Ectodermal cell (in vitro differentiated cells): ENCODE data around the gene RD3L.
"Not testable (repeated sequence)": the region's sequence is repeated elsewhere in the genome, so short reads cannot be mapped to it uniquely, and the experiment has no call there.

ENCODE experiments used
- H3K27ac ChIP-seq: 2 replicates; pipeline ENCODE4 v1.7.0; 2013; ENCODE audit warnings: mild to moderate bottlenecking, low read depth, low read length; ENCODE audit not compliant: insufficient read depth, poor library complexity, severe bottlenecking
- H3K27me3 ChIP-seq: 2 replicates; pipeline ENCODE4 v1.7.0; 2013; ENCODE audit warnings: mild to moderate bottlenecking, low read length; ENCODE audit not compliant: insufficient read depth, control insufficient read depth, poor library complexity, severe bottlenecking
- H3K36me3 ChIP-seq: one replicate; pipeline ENCODE4 v1.7.0; 2013; ENCODE audit warnings: low read length; ENCODE audit not compliant: control insufficient read depth, insufficient read depth
- H3K4me1 ChIP-seq: one replicate; pipeline ENCODE4 v1.7.0; 2013; ENCODE audit warnings: low read length; ENCODE audit not compliant: control insufficient read depth, insufficient read depth
- H3K4me3 ChIP-seq: 2 replicates; pipeline ENCODE4 v1.7.0; 2013; ENCODE audit warnings: low read depth, low read length, control low read depth; ENCODE audit not compliant: insufficient read depth
- H3K9me3 ChIP-seq: 2 replicates; pipeline ENCODE4 v1.7.0; 2013; ENCODE audit warnings: mild to moderate bottlenecking, low read length, moderate library complexity; ENCODE audit not compliant: control insufficient read depth
- WGBS, 2 experiments: methylation state at CpG; one replicate each; pipeline ENCODE4 v1.1.7; 2013; ENCODE audit warnings: missing lambda C conversion rate in 2 of 2; 5-methylcytosine and 5-hydroxymethylcytosine counted together

RD3L gene

GRCh38 chr14:103928011-103928890 is 14.1 kb downstream of the RD3L start, which contains the start of gene TDRD9:
TDRD9 (plus strand) TSS chr14:103928456; CDS start chr14:103928510, 54 bp downstream.
- Histone ChIP-seq H3K36me3 (no peaks in the 10 kb centered on the region), H3K4me1 (no peaks in the 10 kb centered on the region), H3K9me3 (no peaks in the 10 kb centered on the region), H3K27me3 (no peaks in the 10 kb centered on the region), H3K27ac (no peak within 1 kb of the TSS), H3K4me3 (no peak within 1 kb of the TSS)
- 96 to 97% methylated on average over 97 of the region's 97 CpGs for WGBS, 2 experiments

DNA sequence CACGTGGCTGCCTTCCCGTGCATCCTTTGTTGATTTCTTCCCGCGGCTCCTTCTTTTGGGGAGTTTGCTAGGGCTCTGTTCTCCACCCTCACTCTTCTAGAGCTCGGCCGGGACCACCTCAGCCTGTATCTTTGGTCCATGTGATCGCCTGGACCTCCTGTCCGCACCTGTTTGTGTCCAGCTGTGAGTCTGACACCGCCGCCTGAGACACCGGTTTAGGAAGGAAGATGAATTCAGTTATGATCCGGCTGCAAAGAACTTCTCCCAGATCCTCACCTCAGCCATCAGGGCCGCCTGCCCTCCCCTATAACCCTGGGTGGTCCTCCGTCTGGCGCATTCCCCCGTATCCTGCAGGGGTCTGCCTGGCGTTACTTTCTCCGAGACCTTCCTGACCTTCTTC is 14.8 kb downstream of the RD3L start:
- H3K4me1 ChIP-seq: no peaks in the 10 kb centered on the region
- H3K9me3 ChIP-seq: no peaks in the 10 kb centered on the region
- H3K4me3 ChIP-seq: no peak overlapping the region
- 91% methylated on average over 18 of the region's 18 CpGs for WGBS, 2 experiments
- H3K27ac ChIP-seq: no peak overlapping the region
- H3K36me3 ChIP-seq: no peaks in the 10 kb centered on the region
- H3K27me3 ChIP-seq: no peaks in the 10 kb centered on the region

- Histone ChIP-seq H3K4me3 (no peak overlapping the region), H3K27ac (no peak overlapping the region), H3K9me3 (no peaks in the 10 kb centered on the region), H3K36me3 (no peaks in the 10 kb centered on the region), H3K27me3 (no peaks in the 10 kb centered on the region), H3K4me1 (no peaks in the 10 kb centered on the region)
- WGBS, 2 experiments: 84 to 87% methylated on average over 5 of the region's 5 CpGs
Measured at GRCh38 chr14:103925316-103925715, 17.0 kb downstream of the RD3L start.

- Histone ChIP-seq H3K4me1 (no peaks in the 10 kb centered on the region), H3K4me3 (no peak overlapping the region), H3K36me3 (no peaks in the 10 kb centered on the region), H3K9me3 (no peaks in the 10 kb centered on the region), H3K27me3 (no peaks in the 10 kb centered on the region), H3K27ac (no peak overlapping the region)
- WGBS, 2 experiments: 76 to 83% methylated on average over 6 of the region's 6 CpGs
Measured at GRCh38 chr14:103923863-103924262, 18.5 kb downstream of the RD3L start.

GRCh38 chr14:103921855-103922200 is 20.5 kb downstream of the RD3L start:
- WGBS, 2 experiments: 86% methylated on average over 12 of the region's 12 CpGs
- not testable (repeated sequence) for H3K9me3 ChIP-seq, H3K4me1 ChIP-seq, H3K27ac ChIP-seq, H3K27me3 ChIP-seq, H3K36me3 ChIP-seq, H3K4me3 ChIP-seq

DNA sequence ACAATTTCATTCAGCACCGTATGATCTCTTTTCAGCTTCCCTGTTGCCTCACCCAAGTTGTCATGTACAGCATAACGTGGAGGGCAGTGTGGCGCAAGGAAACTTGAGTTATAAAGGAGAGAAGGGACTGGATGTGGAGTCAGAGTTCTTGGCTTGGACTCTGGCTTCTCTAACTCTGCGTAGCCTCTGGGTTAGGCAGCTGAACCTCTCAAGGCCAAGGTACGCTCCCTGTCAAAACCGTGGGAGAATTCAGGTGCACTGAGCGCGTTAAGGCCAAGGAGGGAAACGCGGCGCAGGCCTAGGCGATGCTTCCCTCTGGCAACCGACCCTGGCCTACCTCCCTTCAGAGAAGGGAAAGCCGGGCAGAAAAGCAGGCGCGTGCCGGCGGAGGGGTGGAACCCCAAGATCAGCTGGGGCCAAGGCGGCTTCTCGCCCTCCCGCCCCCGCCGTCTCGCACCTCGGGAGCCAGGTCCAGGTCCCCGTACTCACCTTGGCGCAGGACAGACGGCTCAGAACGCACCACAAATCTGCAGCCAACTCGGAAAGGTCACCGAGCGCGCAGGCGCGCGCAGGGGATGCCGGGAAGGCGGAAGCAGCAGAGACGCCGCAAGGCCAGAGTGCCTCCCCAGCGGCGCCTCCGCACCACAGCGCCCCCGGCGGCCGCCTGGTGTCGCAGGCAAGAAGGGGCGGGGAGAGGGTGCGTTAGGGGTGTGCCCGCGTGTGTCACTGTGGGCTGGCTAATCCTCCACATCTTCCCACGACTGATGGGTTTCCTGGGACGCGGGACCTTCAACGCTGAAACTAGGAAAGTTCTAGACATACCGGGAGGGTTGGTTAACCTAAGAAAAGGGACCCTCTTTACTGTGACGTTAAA is 21.1 kb downstream of the RD3L start:
- Histone ChIP-seq H3K27ac (peak overlapping the region; percentile 33), H3K27me3 (no peaks in the 10 kb centered on the region), H3K4me3 (peak overlapping the region; percentile 89), H3K9me3 (no peaks in the 10 kb centered on the region), H3K4me1 (no peaks in the 10 kb centered on the region), H3K36me3 (peaks cover 6% of the 10 kb centered on the region)
- 3% methylated on average over 58 of the region's 58 CpGs for WGBS, 2 experiments

GRCh38 chr14:103916636-103917262 is 25.6 kb downstream of the RD3L start:
- Histone ChIP-seq H3K27ac (no peak overlapping the region), H3K4me3 (no peak overlapping the region), H3K9me3 (no peaks in the 10 kb centered on the region), H3K4me1 (no peaks in the 10 kb centered on the region), H3K27me3 (no peaks in the 10 kb centered on the region), H3K36me3 (peaks cover 24% of the 10 kb centered on the region)
- 95% methylated on average over 14 of the region's 14 CpGs for WGBS, 2 experiments

- Histone ChIP-seq H3K9me3 (no peaks in the 10 kb centered on the region), H3K27ac (no peak overlapping the region), H3K36me3 (peaks cover 24% of the 10 kb centered on the region), H3K4me1 (no peaks in the 10 kb centered on the region), H3K4me3 (no peak overlapping the region), H3K27me3 (no peaks in the 10 kb centered on the region)
- WGBS, 2 experiments: 95 to 98% methylated on average over 6 of the region's 6 CpGs
Measured at GRCh38 chr14:103915616-103916015, 26.7 kb downstream of the RD3L start.

DNA sequence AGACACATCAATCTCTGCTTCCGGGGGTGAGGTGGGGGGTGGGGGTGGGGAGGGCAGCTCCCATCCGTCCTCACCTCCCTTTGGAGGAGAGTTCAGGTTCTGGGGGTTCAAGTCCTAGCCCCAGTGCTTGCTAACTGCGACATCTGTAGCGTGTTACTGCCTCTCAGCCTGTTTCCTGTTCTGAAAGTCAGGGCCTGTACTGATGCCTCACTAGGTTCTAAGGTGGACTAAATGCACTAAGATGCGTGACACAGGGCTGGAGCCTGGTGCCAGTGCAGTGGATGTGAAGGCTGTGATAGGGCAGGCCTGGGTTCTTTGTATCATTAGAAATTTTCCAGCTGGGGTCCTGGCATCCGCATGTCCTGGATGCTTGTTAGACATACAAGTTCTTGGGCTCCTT is 31.3 kb downstream of the RD3L start:
- peaks cover 18% of the 10 kb centered on the region for H3K36me3 ChIP-seq
- no peaks in the 10 kb centered on the region for H3K27me3 ChIP-seq
- H3K9me3 ChIP-seq: no peaks in the 10 kb centered on the region
- no peak overlapping the region for H3K4me3 ChIP-seq
- no peak overlapping the region for H3K27ac ChIP-seq
- no peaks in the 10 kb centered on the region for H3K4me1 ChIP-seq
- WGBS, 2 experiments: 81 to 91% methylated on average over 6 of the region's 6 CpGs
